ENCODE results near the gene CCDC138.

- TF ChIP-seq CTCF (IDR thresholded peaks at IDR 0.05) (no peak), POLR2A (IDR thresholded peaks at IDR 0.05) (no peak)
Measured at GRCh38 chr2:108878276-108878675, 91.7 kb downstream of the CCDC138 start.

Measured in lower leg skin (tissue), 3 donors.